22Rv1 (cell line): ENCODE measurements around the gene CDKAL1.

Source experiments
- CTCF ChIP-seq: fragments of 450-650 bp; IDR thresholded peaks from 2 replicates; pipeline ENCODE4 v1.5.1; 2017; ENCODE audit warnings: mild to moderate bottlenecking
- ZFX ChIP-seq: fragments of 450-650 bp; IDR thresholded peaks from 2 replicates; pipeline ENCODE4 v1.6.1; 2017; ENCODE audit warnings: antibody characterized with exemption, borderline replicate concordance

- TF ChIP-seq CTCF, result no peak
- TF ChIP-seq ZFX, result no peak
These were observed 31.1 kb downstream of the CDKAL1 start for GRCh38 chr6:20565342-20565741.
